H9 (cell line): ENCODE results near the gene DGKB. TPM values are rescaled to one million over a fixed set of nuclear protein-coding genes. Genes with fewer than 3 reads are reported as not detected.

ENCODE experiments used
- DNase-seq: peaks from one replicate; pipeline ENCODE4 v3.0.0-alpha.2; 2017
- H2AFZ ChIP-seq: one replicate; pipeline ENCODE4 v1.6.1; 2013; ENCODE audit warnings: mild to moderate bottlenecking, low read length, control low read depth, moderate library complexity
- H2AK5ac ChIP-seq: 2 replicates; pipeline ENCODE4 v1.6.1; 2013; ENCODE audit warnings: low read length, control low read depth, mixed read lengths; ENCODE audit not compliant: insufficient read length
- H2BK120ac ChIP-seq: one replicate; pipeline ENCODE4 v1.6.1; 2013; ENCODE audit warnings: low read depth, mild to moderate bottlenecking, low read length, control low read depth, inconsistent platforms; ENCODE audit not compliant: poor library complexity, severe bottlenecking
- H2BK12ac ChIP-seq: 2 replicates; pipeline ENCODE4 v1.6.1; 2013; ENCODE audit warnings: low read length, control low read depth, mixed read lengths, low read depth; ENCODE audit not compliant: insufficient read length
- H2BK15ac ChIP-seq: 2 replicates; pipeline ENCODE4 v1.6.1; 2013; ENCODE audit warnings: low read depth, low read length, control low read depth
- H2BK20ac ChIP-seq: one replicate; pipeline ENCODE4 v1.6.1; 2013; ENCODE audit warnings: low read depth, mild to moderate bottlenecking, low read length, control low read depth, inconsistent platforms; ENCODE audit not compliant: poor library complexity, severe bottlenecking
- H2BK5ac ChIP-seq: 2 replicates; pipeline ENCODE4 v1.6.1; 2013; ENCODE audit warnings: low read length, control low read depth, mixed read lengths; ENCODE audit not compliant: insufficient read length
- H3K14ac ChIP-seq: 2 replicates; pipeline ENCODE4 v1.6.1; 2013; ENCODE audit warnings: low read length, control low read depth; ENCODE audit not compliant: insufficient read depth
- H3K18ac ChIP-seq: 2 replicates; pipeline ENCODE4 v1.6.1; 2013; ENCODE audit warnings: low read depth, mild to moderate bottlenecking, mixed read lengths, low read length, control low read depth; ENCODE audit not compliant: insufficient read length
- H3K23ac ChIP-seq: 2 replicates; pipeline ENCODE4 v1.6.1; 2013; ENCODE audit warnings: low read length, control low read depth, mixed read lengths, low read depth; ENCODE audit not compliant: insufficient read length
- H3K23me2 ChIP-seq: 2 replicates; pipeline ENCODE4 v1.6.1; 2013; ENCODE audit warnings: low read depth, mild to moderate bottlenecking, mixed read lengths, low read length, control low read depth; ENCODE audit not compliant: insufficient read length, poor library complexity, severe bottlenecking
- H3K27ac ChIP-seq: 2 replicates; pipeline ENCODE4 v1.5.1; 2013; ENCODE audit warnings: low read length, control low read depth, mixed read lengths, low read depth; ENCODE audit not compliant: insufficient read length
- H3K27me3 ChIP-seq: 2 replicates; pipeline ENCODE4 v1.6.1; 2013; ENCODE audit warnings: low read length, control low read depth, inconsistent platforms; ENCODE audit not compliant: insufficient read depth
- H3K4ac ChIP-seq: 2 replicates; pipeline ENCODE4 v1.6.1; 2013; ENCODE audit warnings: low read depth, mild to moderate bottlenecking, control low read depth, inconsistent platforms, low read length, moderate library complexity
- H3K4me1 ChIP-seq: 2 replicates; pipeline ENCODE4 v1.6.1; 2013; ENCODE audit warnings: low read length, control low read depth, inconsistent platforms; ENCODE audit not compliant: insufficient read depth
- H3K4me2 ChIP-seq: 2 replicates; pipeline ENCODE4 v1.6.1; 2013; ENCODE audit warnings: low read length, control low read depth, mixed read lengths; ENCODE audit not compliant: insufficient read length, insufficient read depth
- H3K56ac ChIP-seq: 2 replicates; pipeline ENCODE4 v1.6.1; 2013; ENCODE audit warnings: low read depth, mild to moderate bottlenecking, mixed read lengths, low read length, control low read depth; ENCODE audit not compliant: insufficient read length
- H3K79me1 ChIP-seq: 2 replicates; pipeline ENCODE4 v1.6.1; 2013; ENCODE audit warnings: low read depth, mild to moderate bottlenecking, moderate library complexity, low read length, control low read depth, inconsistent platforms; ENCODE audit not compliant: insufficient read depth, poor library complexity, severe bottlenecking
- H3K79me2 ChIP-seq: 2 replicates; pipeline ENCODE4 v1.6.1; 2013; ENCODE audit warnings: low read length, control low read depth, inconsistent platforms; ENCODE audit not compliant: insufficient read depth
- H3K9ac ChIP-seq: 2 replicates; pipeline ENCODE4 v1.6.1; 2013; ENCODE audit warnings: low read length, control low read depth, mixed read lengths; ENCODE audit not compliant: insufficient read length; ENCODE audit errors: extremely low read depth
- H3K9me3 ChIP-seq: one replicate; pipeline ENCODE4 v1.6.1; 2013; ENCODE audit warnings: low read depth, low read length, inconsistent platforms; ENCODE audit not compliant: control insufficient read depth
- H3T11ph ChIP-seq: one replicate; pipeline ENCODE4 v1.6.1; 2013; ENCODE audit warnings: mild to moderate bottlenecking, low read length, control low read depth, inconsistent platforms
- H4K20me1 ChIP-seq: one replicate; pipeline ENCODE4 v1.6.1; 2013; ENCODE audit not compliant: control insufficient read depth, insufficient read length, insufficient read depth
- H4K5ac ChIP-seq: 2 replicates; pipeline ENCODE4 v1.6.1; 2013; ENCODE audit warnings: low read depth, mild to moderate bottlenecking, mixed read lengths, low read length, control low read depth; ENCODE audit not compliant: insufficient read length
- H4K8ac ChIP-seq: replicated peaks from 2 replicates; pipeline ENCODE4 v1.6.1; 2013; ENCODE audit warnings: low read length, control low read depth, mixed read lengths, low read depth; ENCODE audit not compliant: insufficient read length
- H4K91ac ChIP-seq: 2 replicates; pipeline ENCODE4 v1.6.1; 2013; ENCODE audit warnings: low read depth, mild to moderate bottlenecking, moderate library complexity, mixed read lengths, low read length, control low read depth; ENCODE audit not compliant: insufficient read length
- H3K27ac Mint-ChIP-seq, 3 experiments: 2 replicates in 2 of 3; 3 replicates in 1 of 3; pipeline ENCODE4 v1.8.0; 2020 to 2021; ENCODE audit warnings: mixed read lengths in 3 of 3, mild to moderate bottlenecking in 1 of 3, moderate library complexity in 1 of 3
- H3K27me3 Mint-ChIP-seq: 2 replicates; pipeline ENCODE4 v1.8.0; 2021; ENCODE audit warnings: low read depth, mild to moderate bottlenecking, moderate library complexity, mixed read lengths
- H3K36me3 Mint-ChIP-seq, 3 experiments: 2 replicates in 2 of 3; 3 replicates in 1 of 3; pipeline ENCODE4 v1.8.0; 2020 to 2021; ENCODE audit warnings: low read depth in 3 of 3, mixed read lengths in 3 of 3; ENCODE audit not compliant: insufficient read depth in 1 of 3
- H3K4me1 Mint-ChIP-seq, 2 experiments: 2 replicates each; pipeline ENCODE4 v1.8.0; 2020; ENCODE audit warnings: mixed read lengths in 2 of 2
- H3K4me3 Mint-ChIP-seq, 2 experiments: 2 replicates in 1 of 2; 3 replicates in 1 of 2; pipeline ENCODE4 v1.8.0; 2020 to 2021; ENCODE audit warnings: mild to moderate bottlenecking in 2 of 2, mixed read lengths in 2 of 2, moderate library complexity in 1 of 2
- H3K9me3 Mint-ChIP-seq, 2 experiments: 2 replicates in 1 of 2; 3 replicates in 1 of 2; pipeline ENCODE4 v1.8.0; 2020; ENCODE audit warnings: mild to moderate bottlenecking in 2 of 2, mixed read lengths in 2 of 2, moderate library complexity in 1 of 2
- WGBS: extraction: QIAGEN DNeasy Blood & Tissue Kit; methylation state at CpG from one replicate; pipeline ENCODE4 v1.1.7; 2013; ENCODE audit warnings: missing lambda C conversion rate, low lambda C conversion rate, mixed read lengths; ENCODE audit not compliant: insufficient read length; ENCODE audit errors: extremely low coverage; 5-methylcytosine and 5-hydroxymethylcytosine counted together
- total RNA-seq: library from RNA; stranded (reverse); gene quantifications from 2 replicates; pipeline ENCODE4 v1.2.1, GENCODE V29; 2021
- TF ChIP-seq, protein P1 (sequence below): fragments of 200-600 bp; sonication (generic); conservative IDR thresholded peaks from 3 replicates; pipeline ENCODE4 v1.8.0; 2021; ENCODE audit warnings: antibody characterized with exemption, mild to moderate bottlenecking

Gene DGKB
- total RNA-seq, 1 experiment from 2014 or later: 0.26 TPM

DNA sequence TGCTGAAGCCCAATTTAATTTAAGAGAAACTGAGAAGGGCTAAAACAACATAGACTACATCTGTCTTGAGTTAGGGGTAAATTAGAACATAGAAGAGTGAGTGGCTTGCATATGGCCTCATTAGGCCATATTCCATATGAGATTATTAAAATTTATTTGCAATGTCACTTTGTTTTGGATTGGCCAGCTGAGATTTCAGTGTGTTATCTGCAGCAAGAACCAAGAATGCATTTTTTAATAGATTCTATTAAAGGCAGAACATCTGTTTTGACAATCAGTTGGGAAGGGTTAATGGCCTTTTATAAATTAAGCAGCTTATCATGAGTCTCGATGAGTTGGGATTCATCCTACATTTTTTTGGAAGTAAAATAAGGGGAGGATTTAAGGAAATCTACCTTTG is 236.2 kb downstream of the DGKB start:
- Histone ChIP-seq H4K20me1 (no peaks in the 10 kb centered on the region), H3K14ac (no peak overlapping the region), H2BK15ac (no peak overlapping the region), H4K5ac (no peak overlapping the region), H3K4me1 (no peaks in the 10 kb centered on the region), H3K4ac (no peak overlapping the region), H3K27me3 (no peaks in the 10 kb centered on the region), H3K79me2 (no peaks in the 10 kb centered on the region), H3K23me2 (no peaks in the 10 kb centered on the region), H3K79me1 (no peaks in the 10 kb centered on the region), H2AK5ac (no peak overlapping the region), H3K23ac (no peak overlapping the region), H2BK20ac (no peak overlapping the region), H3K9ac (no peak overlapping the region), H3K27ac (no peak overlapping the region), H2AFZ (no peak overlapping the region), H3K18ac (no peak overlapping the region), H2BK12ac (no peak overlapping the region), H3K56ac (no peak overlapping the region), H3T11ph (no peak overlapping the region), H4K8ac (no peak overlapping the region), H2BK120ac (no peak overlapping the region), H4K91ac (no peak overlapping the region), H2BK5ac (no peak overlapping the region), H3K9me3 (no peaks in the 10 kb centered on the region), H3K4me2 (no peak overlapping the region)
- DNase-seq: no peak
- no peaks in the 10 kb centered on the region for H3K4me1 Mint-ChIP-seq
- H3K36me3 Mint-ChIP-seq: no peaks in the 10 kb centered on the region; a peak in 2 of 7 replicates
- TF ChIP-seq, protein P1, sequence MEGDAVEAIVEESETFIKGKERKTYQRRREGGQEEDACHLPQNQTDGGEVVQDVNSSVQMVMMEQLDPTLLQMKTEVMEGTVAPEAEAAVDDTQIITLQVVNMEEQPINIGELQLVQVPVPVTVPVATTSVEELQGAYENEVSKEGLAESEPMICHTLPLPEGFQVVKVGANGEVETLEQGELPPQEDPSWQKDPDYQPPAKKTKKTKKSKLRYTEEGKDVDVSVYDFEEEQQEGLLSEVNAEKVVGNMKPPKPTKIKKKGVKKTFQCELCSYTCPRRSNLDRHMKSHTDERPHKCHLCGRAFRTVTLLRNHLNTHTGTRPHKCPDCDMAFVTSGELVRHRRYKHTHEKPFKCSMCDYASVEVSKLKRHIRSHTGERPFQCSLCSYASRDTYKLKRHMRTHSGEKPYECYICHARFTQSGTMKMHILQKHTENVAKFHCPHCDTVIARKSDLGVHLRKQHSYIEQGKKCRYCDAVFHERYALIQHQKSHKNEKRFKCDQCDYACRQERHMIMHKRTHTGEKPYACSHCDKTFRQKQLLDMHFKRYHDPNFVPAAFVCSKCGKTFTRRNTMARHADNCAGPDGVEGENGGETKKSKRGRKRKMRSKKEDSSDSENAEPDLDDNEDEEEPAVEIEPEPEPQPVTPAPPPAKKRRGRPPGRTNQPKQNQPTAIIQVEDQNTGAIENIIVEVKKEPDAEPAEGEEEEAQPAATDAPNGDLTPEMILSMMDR: no peak
- no peak overlapping the region for H3K4me3 Mint-ChIP-seq
- no CpG with 5 or more reads among the region's 1 CpG for WGBS
- H3K27ac Mint-ChIP-seq: no peak overlapping the region
- no peaks in the 10 kb centered on the region for H3K27me3 Mint-ChIP-seq
- H3K9me3 Mint-ChIP-seq: peaks cover 0 to 2% of the 10 kb centered on the region in 2 experiments; a peak in 3 of 5 replicates
